HG03095 (cell line): ENCODE results near the gene ADAMTS2.

ENCODE experiments used
- ATAC-seq: cut with Tn5 transposase; IDR thresholded peaks from one replicate; pipeline ENCODE4 v1.9.1; 2021; ENCODE audit warnings: moderate library complexity; ENCODE audit not compliant: unreplicated experiment

Gene ADAMTS2

DNA sequence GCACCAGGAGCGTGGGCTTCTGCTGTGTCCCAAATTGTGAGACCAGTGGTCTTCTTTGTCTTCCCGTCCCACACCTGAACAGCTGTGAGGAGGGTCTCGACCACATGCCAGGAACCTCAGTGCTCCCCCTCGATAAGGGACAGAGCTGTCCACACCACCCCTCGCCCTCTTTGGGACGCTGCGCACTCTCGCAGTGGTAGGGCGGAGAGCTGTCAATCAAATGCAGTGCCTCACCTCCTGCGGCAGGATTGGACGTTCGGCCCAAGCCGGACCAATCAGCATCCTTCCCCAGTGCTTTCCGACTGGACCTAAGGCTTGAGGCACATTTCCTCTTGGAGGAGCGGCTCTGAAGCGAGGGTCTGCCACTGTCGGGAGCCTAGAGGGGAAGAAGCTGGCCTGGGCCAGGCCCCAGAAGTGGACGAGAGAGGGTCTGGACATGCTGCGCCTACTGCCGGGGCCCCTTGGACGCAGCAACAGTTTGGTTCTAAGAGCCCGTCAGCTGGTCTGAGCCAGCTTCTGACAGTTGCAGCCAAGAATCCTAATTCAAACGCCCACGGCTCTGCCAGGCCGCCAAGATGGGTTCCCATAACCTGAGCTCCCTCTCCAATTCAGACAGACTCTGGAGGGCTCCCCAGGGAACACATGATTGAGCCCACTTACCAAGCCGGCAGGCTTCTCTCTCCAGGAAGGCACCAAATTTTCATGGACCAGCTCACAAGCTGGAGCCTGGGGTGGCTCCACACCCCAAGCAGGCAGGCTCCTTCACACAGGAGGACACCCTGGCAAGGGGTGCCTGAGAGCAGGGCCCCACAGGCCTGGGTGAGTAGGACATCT, 28.1 kb upstream of the ADAMTS2 start:
- ATAC-seq: no peak

DNA sequence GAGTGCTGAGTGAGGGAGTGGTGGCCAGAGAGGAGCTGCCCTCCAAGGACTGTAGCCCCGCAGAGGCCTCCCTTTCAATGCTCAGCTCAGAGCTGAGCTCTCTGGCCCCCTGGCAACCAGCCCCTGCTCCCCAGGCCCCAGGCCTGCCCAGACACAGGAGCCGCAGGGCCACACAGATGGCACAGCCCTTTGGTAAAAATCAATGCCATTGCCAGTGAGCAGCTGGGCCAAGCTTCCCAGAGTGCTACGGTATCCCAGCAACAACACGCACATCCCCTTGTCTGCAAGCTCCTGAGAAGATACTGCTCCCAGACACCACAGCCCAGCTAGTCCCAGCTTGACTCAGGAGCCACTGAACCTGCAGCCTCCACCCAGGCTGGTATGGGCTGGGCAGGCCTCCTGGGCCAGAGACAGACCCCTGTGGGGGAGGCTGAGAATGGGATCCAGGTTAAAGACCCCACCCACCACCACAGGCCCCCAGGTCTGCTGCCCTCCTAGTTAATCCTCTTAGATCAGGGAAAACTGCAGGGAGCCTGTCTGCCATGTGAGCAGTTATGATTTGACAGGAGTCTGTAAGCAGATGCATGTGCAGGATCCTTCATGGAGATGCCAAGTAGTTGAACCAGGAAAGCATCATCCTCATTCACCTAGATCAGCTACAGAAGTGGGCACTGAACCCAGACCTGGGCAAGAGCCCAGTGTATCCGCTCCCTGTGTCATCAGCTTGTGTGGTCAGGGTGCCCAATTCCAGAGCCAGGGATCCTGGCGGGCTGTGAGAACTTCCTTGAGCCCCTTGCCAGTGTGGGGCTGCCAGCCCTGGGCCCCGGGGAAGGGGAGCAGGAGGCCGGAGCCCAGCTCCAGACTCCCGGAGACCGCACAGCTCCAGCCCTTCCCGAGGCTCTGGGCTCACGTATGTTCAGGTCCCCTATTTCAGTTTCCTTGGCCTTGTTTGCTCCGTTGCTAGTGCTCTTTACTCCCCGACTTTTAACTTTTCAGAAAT, 26.7 kb upstream of the ADAMTS2 start:
- ATAC-seq: no peak

DNA sequence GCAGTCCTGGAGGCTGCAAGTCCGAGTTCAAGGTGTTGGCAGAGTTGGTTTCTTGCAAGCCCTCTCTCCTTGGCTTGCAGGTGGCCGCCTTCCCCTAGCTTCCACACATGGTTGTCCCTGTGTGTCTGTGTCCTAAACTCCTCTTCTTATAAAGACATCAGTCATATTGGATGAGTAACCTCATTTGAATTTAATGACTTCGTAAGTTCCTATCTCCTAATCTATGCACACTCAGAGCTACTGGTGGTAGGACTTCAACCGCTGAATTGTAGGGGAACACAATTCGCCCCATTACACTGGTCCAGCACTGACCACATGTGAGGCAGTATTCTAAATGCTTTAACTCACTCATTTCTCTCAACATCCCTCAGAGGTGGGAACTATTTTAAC, 25.9 kb upstream of the ADAMTS2 start:
- ATAC-seq: no peak

DNA sequence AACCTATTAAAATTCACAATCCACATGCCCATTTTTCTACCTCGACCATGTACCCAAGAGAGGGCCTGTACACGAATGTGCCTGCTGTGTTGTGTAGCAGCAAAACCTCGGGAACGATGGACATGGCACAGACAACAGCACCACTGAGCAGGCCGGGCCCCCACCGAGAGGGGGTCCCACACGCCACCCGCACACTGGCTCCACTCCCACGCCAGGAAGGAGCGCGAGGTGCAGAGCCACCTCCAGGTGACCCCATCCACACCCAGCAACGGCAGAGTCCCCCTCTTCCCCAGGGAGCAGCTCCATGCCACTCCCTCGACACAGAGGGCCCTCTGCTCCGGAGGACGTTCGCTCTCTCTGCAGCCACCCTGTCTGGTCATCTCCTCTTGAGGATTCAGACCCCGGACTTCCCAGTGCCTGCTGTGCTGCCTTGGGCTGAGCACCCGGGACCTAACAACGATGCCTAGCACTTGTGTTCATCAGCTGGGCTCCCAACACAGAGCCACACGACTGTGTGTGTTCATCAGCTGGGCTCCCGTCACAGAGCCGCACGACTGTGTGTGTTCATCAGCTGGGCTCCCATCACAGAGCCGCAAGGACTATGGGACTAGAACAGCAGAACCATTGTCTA, 25.3 kb upstream of the ADAMTS2 start:
- no peak for ATAC-seq

DNA sequence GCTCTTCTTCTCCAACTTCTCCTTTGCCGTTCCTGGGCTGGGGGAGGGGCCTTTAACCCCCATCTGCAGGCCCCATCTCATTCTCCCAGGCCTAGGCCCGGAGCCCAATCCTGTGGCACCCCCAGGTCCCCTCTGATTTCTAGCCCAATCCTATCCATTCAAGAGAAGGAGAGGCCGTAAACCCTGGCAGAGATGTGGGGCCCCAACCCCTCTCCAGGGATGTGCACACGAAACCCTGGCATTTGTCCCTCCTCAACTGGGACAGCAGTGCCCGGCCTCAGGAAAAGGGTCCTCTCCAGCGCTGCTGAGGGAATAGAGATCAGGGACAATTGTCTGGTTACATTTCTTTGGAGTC, 24.2 kb upstream of the ADAMTS2 start:
- no peak for ATAC-seq

DNA sequence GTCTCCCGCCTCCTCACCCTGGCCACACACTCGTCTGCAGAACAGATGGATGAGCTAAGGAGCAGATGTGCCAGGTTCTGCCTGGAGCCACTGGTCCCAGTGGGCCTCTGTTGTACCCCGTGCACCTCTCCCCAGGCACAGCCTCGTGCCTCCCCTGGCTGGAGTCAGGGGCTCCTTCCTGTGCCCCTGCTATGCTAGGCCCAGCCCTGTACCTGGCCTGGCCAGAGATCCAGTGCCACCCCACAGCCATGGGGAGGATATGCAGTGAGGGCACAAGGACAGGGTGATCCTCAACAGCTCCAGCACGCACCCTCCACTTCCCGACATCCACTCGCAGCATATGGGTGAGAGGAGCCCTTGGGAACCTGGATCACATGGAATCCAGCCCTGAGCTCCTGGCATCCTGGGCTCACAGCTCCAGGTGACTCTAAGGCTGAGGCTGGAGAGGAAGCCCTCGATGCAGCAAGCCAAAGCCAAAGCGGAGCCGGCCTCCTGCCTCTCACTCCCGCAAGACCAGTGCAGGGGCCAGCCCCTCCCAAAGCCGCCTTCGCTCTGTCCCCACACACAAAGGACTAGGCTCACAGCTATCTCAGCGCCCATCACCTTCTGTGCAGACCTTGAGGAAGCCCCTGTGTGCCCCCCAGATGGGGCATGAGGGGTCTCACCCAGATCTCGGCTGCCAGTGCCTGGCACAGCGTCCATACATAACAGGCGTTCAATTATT, 23.7 kb upstream of the ADAMTS2 start:
- ATAC-seq: no peak

DNA sequence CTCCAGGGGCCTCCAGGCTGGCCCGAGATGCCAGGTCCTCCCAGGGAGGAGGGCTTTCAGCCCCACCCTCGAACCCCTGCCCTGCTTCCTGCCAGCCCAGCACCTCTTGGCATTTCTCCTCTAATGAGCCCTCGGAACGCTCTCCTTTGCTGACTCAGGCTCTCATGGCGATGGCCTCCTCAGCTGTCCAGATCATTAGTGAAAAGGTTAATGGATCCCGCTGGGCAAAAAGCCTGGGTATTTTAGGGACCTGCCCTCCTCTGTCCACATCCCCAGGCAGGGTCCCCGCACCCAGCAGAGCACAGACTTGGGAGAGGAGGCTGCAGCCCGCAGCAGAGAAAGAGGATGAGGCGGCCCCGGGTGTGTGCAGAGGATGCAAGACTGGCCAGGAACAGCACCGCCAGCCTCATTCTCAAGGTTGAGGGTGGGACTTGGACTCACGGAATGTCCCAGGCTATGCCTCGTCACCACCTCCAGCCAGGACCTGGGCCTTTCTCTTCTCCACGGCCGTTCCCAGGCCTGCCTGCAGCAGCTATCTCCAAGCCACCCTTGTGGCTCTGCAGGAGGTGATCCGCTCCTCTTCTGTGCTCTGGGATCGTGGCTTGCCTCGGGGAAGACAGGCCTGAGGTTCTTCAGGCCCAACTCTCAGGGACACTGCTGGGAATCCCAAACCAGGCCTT, 23.0 kb upstream of the ADAMTS2 start:
- ATAC-seq: no peak

DNA sequence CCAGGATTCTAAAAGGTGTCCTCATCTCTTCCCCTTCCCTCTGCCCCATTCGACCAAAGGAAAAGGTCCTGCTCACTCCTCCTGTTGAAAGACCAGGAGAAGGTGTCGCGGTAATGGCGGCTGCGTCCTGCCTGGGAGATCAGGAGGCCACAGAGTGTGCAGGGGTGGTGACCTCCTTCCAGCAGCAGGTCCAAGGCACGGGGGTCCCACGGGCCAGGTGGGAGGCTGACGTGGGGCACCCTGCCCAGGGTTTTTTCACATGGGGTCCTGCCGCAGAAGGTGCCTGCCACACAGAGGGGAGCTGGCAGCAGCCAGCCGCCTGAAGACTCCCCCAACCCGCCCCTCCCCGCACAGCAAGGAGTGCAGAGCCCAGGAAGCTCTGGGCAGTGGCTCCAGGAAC, 22.2 kb upstream of the ADAMTS2 start:
- ATAC-seq: no peak

DNA sequence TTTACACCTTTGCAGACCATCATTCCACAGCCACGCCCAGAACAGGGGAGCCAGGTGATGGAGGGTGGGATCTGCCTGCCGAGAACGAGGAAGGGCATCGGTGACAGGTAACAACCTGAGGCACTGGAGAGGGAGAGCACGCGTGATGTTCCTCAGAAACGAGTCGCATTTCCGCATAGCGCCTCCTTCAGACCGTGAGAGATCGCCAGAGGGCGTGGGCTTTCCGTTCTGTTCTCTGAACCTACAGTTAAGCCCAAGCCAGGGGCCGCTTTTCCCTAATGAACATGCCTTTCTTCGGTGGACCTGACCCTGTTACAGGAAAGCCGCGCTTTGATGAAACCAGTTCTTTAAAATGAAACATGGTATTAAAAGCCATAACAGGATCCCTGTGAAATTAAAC, 17.1 kb upstream of the ADAMTS2 start:
- no peak for ATAC-seq

DNA sequence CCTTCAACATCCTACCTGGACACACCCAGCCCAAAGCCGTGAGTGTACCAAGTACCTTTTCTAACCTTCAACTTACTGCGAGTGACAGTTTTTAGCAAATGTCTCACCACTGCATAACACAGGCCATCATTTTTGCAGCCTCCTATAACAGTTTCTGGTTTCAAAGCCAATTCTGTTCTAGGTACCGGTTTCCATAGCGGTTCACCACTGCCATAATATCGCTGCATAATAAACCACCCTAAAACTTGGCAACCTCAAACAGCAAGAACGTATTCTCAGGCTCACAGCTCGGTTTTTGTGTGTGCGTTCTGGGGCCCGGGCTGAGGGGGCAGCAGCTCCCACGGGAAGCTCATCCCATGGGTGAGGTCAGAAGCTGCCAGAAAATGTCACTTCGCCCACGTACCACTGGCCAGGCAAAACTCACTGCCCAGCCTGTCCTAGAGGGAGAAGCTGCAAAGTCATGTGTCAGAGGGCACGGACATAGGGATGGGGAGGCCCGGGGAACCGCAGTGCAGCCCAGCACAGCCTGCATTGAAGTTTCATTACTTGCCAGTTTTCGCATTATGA, 15.9 kb upstream of the ADAMTS2 start:
- ATAC-seq: no peak

DNA sequence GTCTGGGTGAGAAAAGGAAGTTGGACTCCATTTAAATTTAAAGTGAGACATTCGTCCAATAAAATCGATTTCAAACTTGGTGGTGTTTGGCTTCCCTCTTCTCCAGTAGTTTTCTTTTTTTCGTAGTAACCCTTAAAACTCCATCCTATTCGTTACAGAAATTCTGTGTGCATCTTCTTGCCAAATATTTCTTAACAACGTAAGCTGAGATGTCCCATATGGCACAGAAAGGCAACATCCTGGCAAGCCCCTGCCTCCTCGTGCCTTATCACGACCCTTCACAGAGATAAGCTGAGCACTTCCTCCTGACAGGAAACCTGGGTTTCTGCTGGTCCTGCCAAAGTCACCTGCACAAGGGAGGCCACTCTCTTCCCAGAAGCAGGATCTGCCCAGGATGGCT, 11.8 kb upstream of the ADAMTS2 start:
- no peak for ATAC-seq

DNA sequence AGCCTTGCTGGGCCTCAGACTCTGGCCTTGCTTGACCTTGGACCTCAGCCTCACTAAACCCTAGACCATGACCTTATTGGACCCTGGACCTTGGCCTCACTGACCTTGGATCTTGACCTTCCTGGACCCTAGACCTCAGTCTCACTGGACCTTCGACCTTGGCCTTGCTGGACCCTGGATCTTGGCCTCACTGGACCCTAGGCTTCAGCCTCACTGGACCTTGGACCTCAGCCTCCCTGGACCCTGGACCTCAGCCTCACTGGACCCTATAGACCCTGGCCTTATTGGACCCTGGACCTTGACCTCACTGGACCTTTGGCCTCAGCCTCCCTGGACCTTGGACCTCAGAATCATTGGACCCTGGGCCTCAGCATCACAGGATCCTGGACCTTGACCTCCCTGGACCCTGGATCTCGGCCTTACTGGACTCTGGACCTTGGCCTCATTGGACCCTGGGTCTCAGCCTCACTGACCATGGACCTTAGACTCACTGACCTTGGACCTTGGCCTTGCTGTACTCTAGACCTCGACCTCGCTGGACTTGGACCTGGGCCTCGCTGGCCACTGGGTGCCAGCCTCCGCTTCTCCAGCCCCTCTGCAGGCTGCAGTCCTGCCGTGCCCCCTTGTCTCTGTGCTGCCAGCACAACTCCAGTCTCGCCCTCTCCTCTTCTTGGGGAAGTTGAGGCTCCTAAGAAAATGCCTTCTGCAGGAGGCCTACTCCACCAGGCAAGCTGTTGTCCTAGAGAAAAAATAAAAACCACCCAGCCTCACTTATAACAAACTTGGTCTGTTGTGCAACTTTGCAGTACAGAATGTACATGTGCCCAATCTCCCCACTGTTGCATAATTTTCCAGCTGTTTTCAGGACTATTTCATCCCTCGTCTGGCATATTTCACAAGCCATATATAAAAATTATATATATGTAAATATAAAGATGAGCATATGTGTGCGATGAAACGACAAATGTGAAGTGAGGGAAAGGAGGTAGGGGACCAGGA, 11.0 kb upstream of the ADAMTS2 start:
- no peak for ATAC-seq

DNA sequence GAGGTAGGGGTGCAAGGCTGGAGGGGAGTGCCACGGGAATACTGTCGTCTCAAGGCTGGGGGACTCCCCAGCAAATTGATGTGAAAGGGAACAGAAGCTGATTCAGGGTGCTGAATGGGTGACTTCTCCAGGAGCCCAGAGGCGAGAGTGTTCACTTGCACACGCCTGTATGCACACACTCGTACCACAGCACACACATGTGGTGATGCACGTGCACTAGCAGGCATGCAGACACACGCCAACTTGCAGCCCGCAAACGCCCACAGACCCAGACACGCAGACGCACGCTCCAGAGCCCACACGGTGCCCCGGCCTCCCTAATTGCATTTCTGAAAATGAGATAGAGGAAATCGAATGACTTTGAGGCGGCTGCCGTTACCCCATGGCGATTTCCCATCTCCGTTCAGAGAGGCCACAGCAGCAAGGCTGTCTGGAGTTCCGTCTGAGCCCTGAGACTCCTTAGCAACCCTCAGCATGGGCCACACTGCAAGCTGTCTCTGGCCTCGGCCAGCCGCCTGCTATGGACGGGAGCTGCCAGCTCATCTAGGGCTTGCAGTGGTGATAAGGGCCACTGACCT, 9.1 kb upstream of the ADAMTS2 start:
- no peak for ATAC-seq

DNA sequence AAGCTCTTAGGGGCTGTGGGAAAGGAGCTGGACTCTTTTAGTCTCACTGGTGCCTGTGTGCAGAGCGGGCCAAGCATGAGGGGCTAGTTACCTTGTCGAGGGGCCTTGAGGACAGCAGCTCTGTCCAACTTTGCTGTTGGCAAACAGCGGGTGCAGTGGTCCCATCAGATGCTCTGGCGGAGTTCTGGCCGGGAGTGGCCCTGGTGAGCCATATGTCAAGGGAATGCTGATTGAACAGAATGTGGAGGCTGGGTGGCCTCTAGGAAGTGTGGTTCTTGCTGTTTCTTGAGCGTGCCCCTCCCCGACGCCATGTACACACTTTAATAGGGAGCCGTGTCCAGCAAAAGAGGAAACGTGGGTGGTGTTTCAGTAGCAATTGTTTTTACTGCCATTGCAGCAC, 3.6 kb upstream of the ADAMTS2 start:
- no peak for ATAC-seq

DNA sequence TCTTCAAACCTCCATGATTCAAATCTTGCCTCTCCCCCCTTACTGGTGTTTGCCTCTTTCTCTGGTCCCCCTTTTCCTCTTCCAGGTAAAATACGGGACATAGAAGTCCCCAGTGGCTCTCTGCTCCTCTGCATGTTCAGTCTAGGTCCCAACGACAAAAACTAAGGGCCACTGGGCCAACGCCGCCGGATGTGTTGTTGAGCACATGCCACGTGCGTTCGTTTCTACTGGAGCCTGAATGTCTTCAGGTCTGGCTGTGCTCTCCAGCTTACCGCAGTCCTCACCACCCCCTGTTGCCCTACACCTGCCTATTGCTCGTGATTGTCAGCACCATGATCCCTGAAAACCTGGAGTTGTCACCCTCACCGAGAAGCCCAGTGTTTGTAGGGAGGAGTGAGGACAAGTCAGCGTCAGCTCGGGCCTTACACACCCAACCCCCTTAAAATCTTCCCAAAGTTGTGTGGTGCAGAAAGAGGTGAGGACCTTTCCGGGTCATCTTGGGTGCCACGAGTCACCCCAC, 2.8 kb upstream of the ADAMTS2 start:
- ATAC-seq: no peak

DNA sequence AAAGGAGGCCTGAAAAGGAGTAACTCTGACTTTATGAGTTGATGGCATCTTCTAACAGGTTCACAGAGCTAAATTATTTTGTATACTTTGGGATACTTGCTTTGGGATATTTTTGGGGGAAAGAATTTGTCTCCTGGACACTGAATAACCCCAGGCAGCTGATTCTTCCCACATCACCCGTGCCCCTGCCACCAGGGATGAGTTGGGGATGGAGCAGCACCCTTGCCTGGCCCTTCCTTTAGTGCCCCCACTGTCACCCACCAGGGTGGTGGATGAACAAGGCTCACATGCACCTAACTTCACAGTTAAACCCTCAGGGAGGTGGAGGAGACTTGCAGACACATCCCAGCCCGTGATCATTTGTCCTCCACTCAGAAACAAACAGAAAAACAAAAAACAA, 2.3 kb upstream of the ADAMTS2 start:
- ATAC-seq: no peak

DNA sequence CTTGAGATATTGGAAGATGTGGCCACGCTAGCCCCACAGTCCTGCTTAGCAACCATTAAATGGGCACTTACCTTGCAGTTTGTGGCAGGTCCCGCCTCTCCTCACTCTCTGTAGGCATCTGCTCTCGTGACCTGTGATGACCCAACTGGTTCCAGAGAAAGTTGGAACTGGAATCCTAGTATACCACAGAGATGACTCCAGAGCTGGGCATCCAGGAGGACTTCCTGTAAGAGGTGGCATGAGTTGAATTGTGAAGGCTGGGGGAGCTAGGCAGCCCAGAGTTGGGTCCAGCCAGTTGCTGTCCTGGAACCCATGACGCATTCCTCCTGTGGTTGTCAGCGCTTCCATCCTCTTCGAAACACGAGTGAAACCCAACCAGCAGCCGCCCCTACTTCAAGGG, 1.6 kb upstream of the ADAMTS2 start:
- no peak for ATAC-seq

DNA sequence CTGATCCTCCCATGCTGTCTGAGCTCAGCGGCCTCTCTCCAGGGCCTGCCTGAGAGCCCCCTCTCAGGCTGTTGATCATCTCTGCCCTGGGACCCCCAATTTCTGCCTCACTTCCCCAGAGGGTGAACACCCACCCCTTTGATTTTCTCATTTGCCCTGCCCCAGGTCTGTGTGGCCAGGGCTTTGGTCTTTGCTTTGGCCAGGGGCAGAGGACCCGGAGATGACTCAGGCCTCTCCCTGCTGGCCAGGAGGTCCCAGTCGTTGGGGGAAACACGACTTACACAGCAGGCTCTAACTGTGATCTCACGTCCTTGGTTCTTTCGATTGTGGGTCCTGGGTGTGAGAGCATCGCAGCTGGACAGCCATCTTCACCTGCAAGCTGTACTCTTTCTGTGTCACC, 1.1 kb upstream of the ADAMTS2 start:
- no peak for ATAC-seq

DNA sequence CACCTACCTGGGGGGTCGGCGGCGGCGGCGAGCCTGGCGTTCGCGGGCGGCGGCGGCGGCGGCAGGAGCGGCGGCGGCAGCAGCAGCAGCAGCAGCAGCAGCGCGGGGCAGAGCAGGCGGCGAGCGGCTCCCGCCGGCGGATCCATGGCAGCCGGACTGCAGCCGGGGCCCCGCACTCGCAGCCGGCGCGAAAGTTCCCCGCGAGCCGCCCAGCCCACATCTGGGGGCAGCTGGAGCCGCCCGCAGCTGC, 153 bp downstream of the ADAMTS2 start:
- ATAC-seq: no peak
